Stimulated activated CD8-positive, alpha-beta memory T cell treated with anti-CD3 and anti-CD28 coated beads, Interleukin-4, amount 100 ng/mL, for 24 hours (primary cell): ENCODE results near the gene AKR7A3.
"Not testable (repeated sequence)": the region's sequence is repeated elsewhere in the genome, so short reads cannot be mapped to it uniquely, and the experiment has no call there.

Experiments
- DNase-seq: peaks from one replicate; pipeline ENCODE4 v3.0.0-alpha.2; 2020; ENCODE audit warnings: low read depth

Gene AKR7A3

GRCh38 chr1:19287436-19288185, 959 bp downstream of the AKR7A3 start:
- no peak for DNase-seq

GRCh38 chr1:19285807-19286206, 2.8 kb downstream of the AKR7A3 start:
- DNase-seq, result not testable (repeated sequence)

- not testable (repeated sequence) for DNase-seq
Observed at GRCh38 chr1:19285366-19285765, 3.2 kb downstream of the AKR7A3 start.

GRCh38 chr1:19284881-19285280, 3.7 kb downstream of the AKR7A3 start:
- no peak for DNase-seq

GRCh38 chr1:19283891-19284290, 4.7 kb downstream of the AKR7A3 start:
- DNase-seq, result no peak

- DNase-seq, result no peak
Observed at GRCh38 chr1:19274636-19275035, 13.9 kb downstream of the AKR7A3 start.

- DNase-seq, result not testable (repeated sequence)
Observed at GRCh38 chr1:19273844-19274531, 14.6 kb downstream of the AKR7A3 start.

- DNase-seq, result no peak
Observed at GRCh38 chr1:19273106-19273843, 15.3 kb downstream of the AKR7A3 start.

GRCh38 chr1:19272064-19272463, 16.5 kb downstream of the AKR7A3 start:
- no peak for DNase-seq

- DNase-seq, result not testable (repeated sequence)
Observed at GRCh38 chr1:19270343-19270730, 18.2 kb downstream of the AKR7A3 start.

GRCh38 chr1:19269427-19270342, 18.9 kb downstream of the AKR7A3 start:
- not testable (repeated sequence) for DNase-seq

- no peak for DNase-seq
Observed at GRCh38 chr1:19268445-19268844, 20.1 kb downstream of the AKR7A3 start.

- DNase-seq, result no peak
Observed at GRCh38 chr1:19262744-19263143, 25.8 kb downstream of the AKR7A3 start.

- DNase-seq, result no peak
Observed at GRCh38 chr1:19262047-19262446, 26.5 kb downstream of the AKR7A3 start.

- no peak for DNase-seq
Observed at GRCh38 chr1:19260211-19261138, 28.1 kb downstream of the AKR7A3 start.

- no peak for DNase-seq
Observed at GRCh38 chr1:19258353-19258752, 30.2 kb downstream of the AKR7A3 start.

- no peak for DNase-seq
Observed at GRCh38 chr1:19257178-19257914, 31.2 kb downstream of the AKR7A3 start.

- DNase-seq, result not testable (repeated sequence)
Observed at GRCh38 chr1:19256301-19256700, 32.3 kb downstream of the AKR7A3 start.

- DNase-seq, result no peak
Observed at GRCh38 chr1:19255288-19255687, 33.3 kb downstream of the AKR7A3 start.

GRCh38 chr1:19254416-19254815, 34.2 kb downstream of the AKR7A3 start:
- DNase-seq, result no peak
